Uterus (tissue), 4 donors: ENCODE data around the gene NTRK2. TPM values are rescaled to one million over a fixed set of nuclear protein-coding genes. Genes with fewer than 3 reads are reported as not detected.
A peak's percentile ranks its signal among the peaks of the same experiment; 100 is the strongest.

Source experiments
- DNase-seq, 2 donors: peaks; one replicate each; pipeline ENCODE4 v3.0.0-alpha.2; 2019 to 2020
- H3K27ac ChIP-seq, 2 donors: fragments of 200-600 bp; sonication (generic); 1 replicate in 1 of 2; 2 replicates in 1 of 2; pipeline ENCODE4 v1.5.1; 2016 to 2018
- H3K27me3 ChIP-seq, 2 donors: fragments of 200-600 bp; sonication (generic); one replicate each; pipeline ENCODE4 v1.5.1; 2018 to 2019; ENCODE audit warnings: control low read depth in 1 of 2
- H3K36me3 ChIP-seq, 2 donors: fragments of 200-600 bp; sonication (generic); one replicate each; pipeline ENCODE4 v1.5.1; 2019; ENCODE audit warnings: control low read depth in 1 of 2
- H3K4me1 ChIP-seq, 2 donors: fragments of 200-600 bp; sonication (generic); one replicate each; pipeline ENCODE4 v1.5.1; 2018 to 2019; ENCODE audit warnings: control low read depth in 1 of 2
- H3K4me3 ChIP-seq, 2 donors: fragments of 200-600 bp; sonication (generic); 1 replicate in 1 of 2; 2 replicates in 1 of 2; pipeline ENCODE4 v1.5.1; 2018 to 2019; ENCODE audit warnings: mild to moderate bottlenecking in 1 of 2
- H3K9me3 ChIP-seq, 2 donors: fragments of 200-600 bp; sonication (generic); one replicate each; pipeline ENCODE4 v1.5.1; 2019; ENCODE audit warnings: control low read depth in 1 of 2
- POLR2A ChIP-seq, 2 donors: fragments of 450-650 bp; IDR thresholded peaks; one replicate each; pipeline ENCODE4 v1.6.1; 2016; ENCODE audit warnings: antibody characterized with exemption in 2 of 2, mild to moderate bottlenecking in 1 of 2, moderate library complexity in 1 of 2
- intact Hi-C: fragments of 100-400 bp; cut with DNase I; formaldehyde crosslinking; loops from one replicate; pipeline ENCODE4 v1.15.1; 2023; ENCODE audit warnings: low total_unique reads
- total RNA-seq, 4 donors: library from RNA; depleted of rRNA in 3 of 4; stranded (reverse); fragments of >200 nt in 3 of 4; gene quantifications; one replicate each; pipeline versions ENCODE4 v1.1.0 to v1.2.4, GENCODE V29; 2014 to 2023
- TF ChIP-seq, protein P1 (sequence below), 4 experiments: fragments of 200-600 bp in 2 of 4; fragments of 450-650 bp in 2 of 4; sonication (generic) in 2 of 4; IDR thresholded peaks; one replicate each; pipeline ENCODE4 v1.5.1; 2016 to 2019; ENCODE audit warnings: antibody characterized with exemption in 4 of 4, mild to moderate bottlenecking in 2 of 4, moderate library complexity in 1 of 4
- donor health status: DM: yes; HTN: yes; CAD: no.

NTRK2 gene
- 10 to 100 TPM in 3 of 4 donors, 1 to 10 TPM in 1; 6.5 to 23.2 (median 12.5) TPM for total RNA-seq

DNA sequence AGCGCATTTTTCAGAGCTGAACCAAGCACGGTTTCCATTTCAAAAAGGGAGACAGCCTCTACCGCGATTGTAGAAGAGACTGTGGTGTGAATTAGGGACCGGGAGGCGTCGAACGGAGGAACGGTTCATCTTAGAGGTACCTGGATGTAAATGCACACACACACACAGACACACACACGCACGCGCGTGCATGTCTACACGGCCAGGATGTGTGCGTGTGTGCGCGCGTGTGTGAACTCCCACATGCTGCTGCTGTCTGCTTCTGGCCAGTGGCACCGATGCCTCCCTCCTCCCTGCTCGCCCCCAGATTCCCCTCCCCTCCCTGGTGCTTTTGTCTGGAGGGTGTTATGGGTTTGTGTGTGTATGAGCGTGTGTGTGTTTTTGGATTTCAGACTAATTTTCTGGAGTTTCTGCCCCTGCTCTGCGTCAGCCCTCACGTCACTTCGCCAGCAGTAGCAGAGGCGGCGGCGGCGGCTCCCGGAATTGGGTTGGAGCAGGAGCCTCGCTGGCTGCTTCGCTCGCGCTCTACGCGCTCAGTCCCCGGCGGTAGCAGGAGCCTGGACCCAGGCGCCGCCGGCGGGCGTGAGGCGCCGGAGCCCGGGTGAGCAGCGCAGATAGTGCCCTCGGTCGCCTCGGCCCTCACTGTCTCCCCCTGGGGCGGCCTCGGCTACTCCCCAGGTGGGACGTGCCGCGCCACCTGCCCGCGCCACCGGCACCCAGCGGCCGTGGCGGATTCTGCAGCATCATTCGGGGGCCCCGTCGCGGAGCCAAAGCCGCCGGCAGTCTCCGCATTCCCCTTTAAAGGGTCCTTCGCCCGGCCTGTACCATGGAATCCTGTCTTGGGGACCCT lies at the start of gene NTRK2:
Gene NTRK2, plus strand, starts transcription at position 442 of the 850 bp plus-strand sequence. CDS start 1,020 bp downstream, outside the sequence.
- H3K4me1 ChIP-seq, result peaks cover 0 to 3% of the 10 kb centered on the region in 2 donors
- H3K4me3 ChIP-seq, result peak within 1 kb of the TSS; percentile 21 to 40
- peaks cover 0 to 9% of the 10 kb centered on the region in 2 donors for H3K27me3 ChIP-seq
- no peak for DNase-seq
- H3K27ac ChIP-seq, result peak within 1 kb of the TSS in 1 of 2 donors; percentile 11
- TF ChIP-seq, protein P1, sequence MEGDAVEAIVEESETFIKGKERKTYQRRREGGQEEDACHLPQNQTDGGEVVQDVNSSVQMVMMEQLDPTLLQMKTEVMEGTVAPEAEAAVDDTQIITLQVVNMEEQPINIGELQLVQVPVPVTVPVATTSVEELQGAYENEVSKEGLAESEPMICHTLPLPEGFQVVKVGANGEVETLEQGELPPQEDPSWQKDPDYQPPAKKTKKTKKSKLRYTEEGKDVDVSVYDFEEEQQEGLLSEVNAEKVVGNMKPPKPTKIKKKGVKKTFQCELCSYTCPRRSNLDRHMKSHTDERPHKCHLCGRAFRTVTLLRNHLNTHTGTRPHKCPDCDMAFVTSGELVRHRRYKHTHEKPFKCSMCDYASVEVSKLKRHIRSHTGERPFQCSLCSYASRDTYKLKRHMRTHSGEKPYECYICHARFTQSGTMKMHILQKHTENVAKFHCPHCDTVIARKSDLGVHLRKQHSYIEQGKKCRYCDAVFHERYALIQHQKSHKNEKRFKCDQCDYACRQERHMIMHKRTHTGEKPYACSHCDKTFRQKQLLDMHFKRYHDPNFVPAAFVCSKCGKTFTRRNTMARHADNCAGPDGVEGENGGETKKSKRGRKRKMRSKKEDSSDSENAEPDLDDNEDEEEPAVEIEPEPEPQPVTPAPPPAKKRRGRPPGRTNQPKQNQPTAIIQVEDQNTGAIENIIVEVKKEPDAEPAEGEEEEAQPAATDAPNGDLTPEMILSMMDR (IDR thresholded peaks at IDR 0.05), result no peak
- H3K9me3 ChIP-seq, result no peaks in the 10 kb centered on the region
- intact Hi-C loops, result no loop called here
- H3K36me3 ChIP-seq, result no peaks in the 10 kb centered on the region

DNA sequence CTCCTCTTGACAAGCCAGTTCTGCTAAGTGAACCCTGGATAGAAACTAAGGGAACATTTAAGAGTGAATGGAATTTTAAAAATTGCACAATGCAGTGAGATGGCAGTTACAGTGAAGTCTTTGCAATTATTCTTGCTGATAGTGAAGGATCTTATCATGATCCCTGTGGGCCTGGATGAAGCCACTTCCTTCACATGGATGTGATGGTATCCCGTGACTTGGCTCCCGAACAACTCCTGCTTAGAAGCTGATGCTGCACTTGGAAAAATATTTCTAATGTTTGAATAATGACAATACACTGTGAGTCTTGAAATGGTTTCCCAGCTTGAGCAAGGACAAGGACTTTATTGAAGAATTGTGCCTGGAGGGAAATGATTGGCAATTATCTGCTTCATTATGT lies 49.2 kb upstream of the NTRK2 start:
- H3K9me3 ChIP-seq, result no peaks in the 10 kb centered on the region
- no peaks in the 10 kb centered on the region for H3K36me3 ChIP-seq
- intact Hi-C loops, result no loop called here
- H3K4me1 ChIP-seq, result no peaks in the 10 kb centered on the region
- TF ChIP-seq, protein P1 (IDR thresholded peaks at IDR 0.05), result no peak
- no peak overlapping the region for H3K4me3 ChIP-seq
- DNase-seq, result no peak
- H3K27me3 ChIP-seq, result no peaks in the 10 kb centered on the region
- H3K27ac ChIP-seq, result no peak overlapping the region

DNA sequence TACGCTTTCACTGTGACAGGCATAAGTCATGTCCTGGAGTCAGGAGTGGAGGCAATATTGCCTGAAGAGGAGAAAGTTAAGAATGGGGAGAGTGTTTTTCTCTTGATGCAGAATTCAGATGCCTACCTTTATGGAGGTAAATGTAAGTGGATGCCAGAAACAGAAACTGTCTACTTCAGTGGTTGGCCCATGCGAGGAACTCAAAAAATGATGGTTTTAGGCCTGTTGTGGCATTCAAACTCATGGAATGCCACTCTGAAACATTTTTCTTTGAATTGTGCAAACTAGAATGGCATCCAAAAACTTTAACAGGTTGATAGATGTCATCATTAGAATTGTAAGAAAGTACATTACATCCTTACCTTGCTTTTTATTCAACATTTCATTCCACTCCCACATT lies 47.7 kb upstream of the NTRK2 start:
- TF ChIP-seq POLR2A (IDR thresholded peaks at IDR 0.05), result no peak
- TF ChIP-seq, protein P1 (IDR thresholded peaks at IDR 0.05), result no peak
- intact Hi-C loops, result no loop called here

DNA sequence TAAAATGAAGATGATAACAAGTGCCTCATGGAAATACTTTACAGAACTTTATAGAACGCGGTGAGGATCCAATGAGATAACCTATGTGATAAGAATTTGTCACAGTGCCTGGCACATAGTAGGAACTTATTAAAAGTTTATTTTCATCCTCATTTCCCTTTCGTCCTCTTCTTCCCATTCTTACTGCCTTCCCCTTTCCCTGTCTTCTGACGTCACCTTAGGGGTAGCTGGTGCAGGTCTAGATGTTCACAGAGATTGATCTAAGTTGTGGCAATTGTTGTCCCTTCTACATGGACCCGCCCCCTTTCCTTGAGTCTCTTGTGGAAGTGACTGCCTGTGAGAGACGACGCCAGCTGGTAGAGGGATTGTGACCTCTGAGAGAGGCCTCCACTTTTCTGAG lies 46.5 kb upstream of the NTRK2 start:
- H3K4me3 ChIP-seq, result no peak overlapping the region
- no peaks in the 10 kb centered on the region for H3K9me3 ChIP-seq
- no peaks in the 10 kb centered on the region for H3K4me1 ChIP-seq
- no peak for DNase-seq
- no peaks in the 10 kb centered on the region for H3K36me3 ChIP-seq
- intact Hi-C loops, result no loop called here
- H3K27ac ChIP-seq, result no peak overlapping the region
- no peaks in the 10 kb centered on the region for H3K27me3 ChIP-seq
- TF ChIP-seq, protein P1 (IDR thresholded peaks at IDR 0.05), result no peak
- no peak for TF ChIP-seq POLR2A (IDR thresholded peaks at IDR 0.05)

More for the DNA sequence above, 47.7 kb upstream of the NTRK2 start:
- no peak for DNase-seq
- H3K27ac ChIP-seq, result no peak overlapping the region
- no peaks in the 10 kb centered on the region for H3K9me3 ChIP-seq
- H3K36me3 ChIP-seq, result no peaks in the 10 kb centered on the region
- no peaks in the 10 kb centered on the region for H3K4me1 ChIP-seq
- H3K4me3 ChIP-seq, result no peak overlapping the region
- H3K27me3 ChIP-seq, result no peaks in the 10 kb centered on the region

DNA sequence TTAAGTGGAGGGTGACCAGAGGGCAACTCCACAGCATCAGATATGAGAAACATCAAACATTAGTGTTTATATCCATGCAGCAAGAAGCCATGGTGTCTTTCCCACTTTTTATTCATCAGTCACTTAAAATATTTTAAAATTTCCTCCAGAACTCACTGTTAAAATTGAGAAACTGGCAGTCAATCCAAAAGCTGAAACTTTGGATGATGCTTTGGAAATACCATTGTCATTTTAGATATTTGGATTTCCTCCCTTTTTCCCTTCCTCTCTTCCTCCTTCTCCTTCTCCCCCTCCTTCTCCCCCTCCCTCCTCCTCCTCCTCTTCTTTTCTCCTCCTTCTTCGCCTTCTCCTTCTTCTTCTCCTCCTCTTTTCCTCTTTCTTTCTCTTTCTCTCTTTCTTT lies 33.1 kb upstream of the NTRK2 start:
- no peaks in the 10 kb centered on the region for H3K27me3 ChIP-seq
- no peaks in the 10 kb centered on the region for H3K9me3 ChIP-seq
- TF ChIP-seq, protein P1 (IDR thresholded peaks at IDR 0.05), result no peak
- TF ChIP-seq POLR2A (IDR thresholded peaks at IDR 0.05), result no peak
- no peaks in the 10 kb centered on the region for H3K36me3 ChIP-seq
- no peaks in the 10 kb centered on the region for H3K4me1 ChIP-seq
- H3K4me3 ChIP-seq, result no peak overlapping the region
- DNase-seq, result no peak
- intact Hi-C loops, result no loop called here
- H3K27ac ChIP-seq, result no peak overlapping the region
